CD14-positive monocyte (primary cell): ENCODE data around the gene RILP. TPM values are rescaled to one million over a fixed set of nuclear protein-coding genes. Genes with fewer than 3 reads are reported as not detected.

Experiments used
- DNase-seq, 3 donors: peaks; one replicate each; pipeline ENCODE4 v3.0.0-alpha.2; 2011 to 2022
- H2AFZ ChIP-seq: 2 replicates; pipeline ENCODE4 v1.6.0; 2012; ENCODE audit warnings: mild to moderate bottlenecking, low read depth, low read length, inconsistent platforms; ENCODE audit not compliant: insufficient read depth, poor library complexity, severe bottlenecking
- H3K27ac ChIP-seq, 2 donors: 1 replicate in 1 of 2; 2 replicates in 1 of 2; pipeline ENCODE4 v1.5.1; 2012 to 2013; ENCODE audit warnings: low read length in 2 of 2, control low read depth in 1 of 2, inconsistent platforms in 1 of 2, low read depth in 1 of 2, mild to moderate bottlenecking in 1 of 2
- H3K27me3 ChIP-seq, 2 donors: one replicate each; pipeline versions ENCODE4 v1.6.0 to v1.6.1; 2011 to 2013; ENCODE audit warnings: low read length in 2 of 2; ENCODE audit not compliant: control insufficient read depth in 2 of 2, insufficient read depth in 2 of 2
- H3K36me3 ChIP-seq, 2 donors: replicated peaks in 1 of 2; 1 replicate in 1 of 2; 2 replicates in 1 of 2; pipeline versions ENCODE4 v1.5.1 to v1.6.1; 2012 to 2013; ENCODE audit warnings: low read length in 2 of 2, control low read depth in 1 of 2, inconsistent platforms in 1 of 2, mild to moderate bottlenecking in 1 of 2; ENCODE audit not compliant: insufficient read depth in 2 of 2, control insufficient read depth in 1 of 2
- H3K4me1 ChIP-seq, 2 donors: 1 replicate in 1 of 2; 2 replicates in 1 of 2; pipeline versions ENCODE4 v1.5.1 to v1.6.1; 2012 to 2013; ENCODE audit warnings: low read length in 2 of 2, control low read depth in 1 of 2, inconsistent platforms in 1 of 2, mild to moderate bottlenecking in 1 of 2, moderate library complexity in 1 of 2; ENCODE audit not compliant: insufficient read depth in 2 of 2, control insufficient read depth in 1 of 2
- H3K4me2 ChIP-seq: replicated peaks from 2 replicates; pipeline ENCODE3; 2012; ENCODE audit warnings: low read length, moderate library complexity, mild to moderate bottlenecking; ENCODE audit not compliant: poor library complexity, severe bottlenecking; ENCODE audit errors: extremely low read depth
- H3K4me3 ChIP-seq, 3 experiments: fragments of 200-600 bp in 1 of 3; sonication (generic) in 1 of 3; replicated peaks in 1 of 3; 1 replicate in 2 of 3; 2 replicates in 1 of 3; pipeline ENCODE4 v1.5.1; 2011 to 2013; ENCODE audit warnings: low read length in 3 of 3, mild to moderate bottlenecking in 3 of 3, control low read depth in 2 of 3, low read depth in 2 of 3, inconsistent platforms in 1 of 3, moderate library complexity in 1 of 3
- H3K79me2 ChIP-seq: 2 replicates; pipeline ENCODE4 v1.6.0; 2012; ENCODE audit warnings: mild to moderate bottlenecking, control low read depth, inconsistent platforms, low read length, moderate library complexity; ENCODE audit not compliant: insufficient read depth
- H3K9ac ChIP-seq: 2 replicates; pipeline ENCODE4 v1.6.0; 2017; ENCODE audit warnings: low read length, mild to moderate bottlenecking; ENCODE audit not compliant: insufficient read depth, poor library complexity, severe bottlenecking
- H3K9me3 ChIP-seq, 2 donors: replicated peaks in 1 of 2; 1 replicate in 1 of 2; 2 replicates in 1 of 2; pipeline versions ENCODE4 v1.5.1 to v1.6.1; 2012 to 2013; ENCODE audit warnings: low read length in 2 of 2, control low read depth in 1 of 2; ENCODE audit not compliant: control insufficient read depth in 1 of 2, insufficient read depth in 1 of 2
- H4K20me1 ChIP-seq: 2 replicates; pipeline ENCODE4 v1.6.0; 2012; ENCODE audit warnings: mild to moderate bottlenecking, low read length, control low read depth, moderate library complexity; ENCODE audit not compliant: insufficient read depth
- H3K27ac Mint-ChIP-seq, 7 donors: one replicate each; pipeline ENCODE4 v1.8.0; 2020; ENCODE audit warnings: mild to moderate bottlenecking in 7 of 7, mixed read lengths in 7 of 7, moderate library complexity in 6 of 7, inconsistent platforms in 2 of 7
- H3K27me3 Mint-ChIP-seq, 3 donors: one replicate each; pipeline ENCODE4 v1.8.0; 2021 to 2022; ENCODE audit warnings: low read depth in 3 of 3, mild to moderate bottlenecking in 3 of 3, mixed read lengths in 3 of 3, moderate library complexity in 3 of 3, inconsistent platforms in 1 of 3
- H3K36me3 Mint-ChIP-seq, 2 donors: one replicate each; pipeline ENCODE4 v1.8.0; 2020; ENCODE audit warnings: mixed read lengths in 2 of 2, inconsistent platforms in 1 of 2, mild to moderate bottlenecking in 1 of 2
- H3K4me1 Mint-ChIP-seq: one replicate; pipeline ENCODE4 v1.8.0; 2020; ENCODE audit warnings: mild to moderate bottlenecking, mixed read lengths
- H3K4me3 Mint-ChIP-seq, 2 donors: one replicate each; pipeline ENCODE4 v1.8.0; 2020; ENCODE audit warnings: mild to moderate bottlenecking in 2 of 2, mixed read lengths in 2 of 2, moderate library complexity in 1 of 2
- H3K9me3 Mint-ChIP-seq, 7 donors: one replicate each; pipeline ENCODE4 v1.8.0; 2020 to 2022; ENCODE audit warnings: mixed read lengths in 7 of 7, mild to moderate bottlenecking in 6 of 7, moderate library complexity in 6 of 7, inconsistent platforms in 2 of 7
- WGBS: methylation state at CpG from one replicate; pipeline ENCODE4 v1.1.5; 2013; ENCODE audit warnings: missing lambda C conversion rate; ENCODE audit not compliant: insufficient coverage; 5-methylcytosine and 5-hydroxymethylcytosine counted together
- intact Hi-C, 2 donors: fragments of 100-400 bp; cut with micrococcal nuclease; formaldehyde crosslinking; loops; one replicate each; pipeline versions ENCODE4 v1.15.0 to v1.15.1; 2023
- polyA plus RNA-seq, 3 donors: library from polyadenylated mRNA; depleted of rRNA in 1 of 3; unstranded in 2 of 3; stranded (reverse) in 1 of 3; fragments of 300-500 nt in 2 of 3; fragments of >200 nt in 1 of 3; fragmentation: Illumina TruSeq in 2 of 3; gene quantifications; 1 replicate in 2 of 3; 2 replicates in 1 of 3; pipeline ENCODE4 v1.2.3, GENCODE V29; 2012 to 2021
- TF ChIP-seq, protein P1 (sequence below): fragments of 200-600 bp; IDR thresholded peaks from one replicate; pipeline ENCODE4 v1.8.0; 2022; ENCODE audit warnings: antibody characterized with exemption, mild to moderate bottlenecking

The RILP gene
- polyA plus RNA-seq, 3 donors = 23.8 to 49.5 (median 49.4) TPM

DNA sequence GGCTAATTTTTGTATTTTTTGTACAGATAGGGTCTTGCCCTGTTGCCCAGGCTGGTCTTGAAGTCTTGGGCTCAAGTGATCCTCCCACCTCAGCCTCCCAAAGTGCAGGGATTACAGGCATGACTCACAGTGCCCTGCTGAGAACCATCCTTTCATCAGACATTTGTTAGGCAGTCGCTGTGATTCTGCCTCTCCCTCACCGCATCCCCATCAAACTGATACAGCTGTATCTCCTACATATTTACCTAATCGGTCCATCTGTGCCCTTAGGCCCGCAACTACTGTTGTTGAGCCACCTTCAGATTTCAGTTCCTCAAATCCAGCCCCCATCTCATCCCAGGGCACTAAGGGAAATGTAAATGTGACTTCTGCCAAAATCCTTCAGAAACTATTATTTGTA lies 19.0 kb downstream of the RILP start:
- H3K36me3 ChIP-seq = peaks cover 11 to 22% of the 10 kb centered on the region in 2 donors
- H3K27me3 ChIP-seq = no peaks in the 10 kb centered on the region
- peaks cover 46 to 58% of the 10 kb centered on the region in 2 donors for H3K4me1 ChIP-seq
- peak overlapping the region; percentile 92 for H3K4me2 ChIP-seq
- H3K27ac ChIP-seq = peak overlapping the region in 1 of 2 donors; percentile 95
- peak in 2 of 3 donors; percentile 49 to 59 for DNase-seq
- H2AFZ ChIP-seq = no peak overlapping the region
- TF ChIP-seq, protein P1, sequence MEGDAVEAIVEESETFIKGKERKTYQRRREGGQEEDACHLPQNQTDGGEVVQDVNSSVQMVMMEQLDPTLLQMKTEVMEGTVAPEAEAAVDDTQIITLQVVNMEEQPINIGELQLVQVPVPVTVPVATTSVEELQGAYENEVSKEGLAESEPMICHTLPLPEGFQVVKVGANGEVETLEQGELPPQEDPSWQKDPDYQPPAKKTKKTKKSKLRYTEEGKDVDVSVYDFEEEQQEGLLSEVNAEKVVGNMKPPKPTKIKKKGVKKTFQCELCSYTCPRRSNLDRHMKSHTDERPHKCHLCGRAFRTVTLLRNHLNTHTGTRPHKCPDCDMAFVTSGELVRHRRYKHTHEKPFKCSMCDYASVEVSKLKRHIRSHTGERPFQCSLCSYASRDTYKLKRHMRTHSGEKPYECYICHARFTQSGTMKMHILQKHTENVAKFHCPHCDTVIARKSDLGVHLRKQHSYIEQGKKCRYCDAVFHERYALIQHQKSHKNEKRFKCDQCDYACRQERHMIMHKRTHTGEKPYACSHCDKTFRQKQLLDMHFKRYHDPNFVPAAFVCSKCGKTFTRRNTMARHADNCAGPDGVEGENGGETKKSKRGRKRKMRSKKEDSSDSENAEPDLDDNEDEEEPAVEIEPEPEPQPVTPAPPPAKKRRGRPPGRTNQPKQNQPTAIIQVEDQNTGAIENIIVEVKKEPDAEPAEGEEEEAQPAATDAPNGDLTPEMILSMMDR = no peak
- Mint-ChIP-seq H3K36me3 (peaks cover 27 to 29% of the 10 kb centered on the region in 2 donors), H3K27ac (peak overlapping the region; percentile 85 to 96 (median 93)), H3K27me3 (peaks cover 0 to 13% (median 1%) of the 10 kb centered on the region in 3 donors), H3K4me1 (peaks cover 41% of the 10 kb centered on the region), H3K9me3 (peaks cover 0 to 3% (median 0%) of the 10 kb centered on the region in 7 donors), H3K4me3 (peak overlapping the region; percentile 90 to 95)
- H3K9ac ChIP-seq = no peak overlapping the region
- 80% methylated on average over 1 of the region's 4 CpGs for WGBS
- H4K20me1 ChIP-seq = peaks cover 25% of the 10 kb centered on the region
- no peaks in the 10 kb centered on the region for H3K9me3 ChIP-seq
- H3K79me2 ChIP-seq = peaks cover 28% of the 10 kb centered on the region
- intact Hi-C loops = no loop called here
- peak overlapping the region in 1 of 3 experiments; percentile 99 for H3K4me3 ChIP-seq

DNA sequence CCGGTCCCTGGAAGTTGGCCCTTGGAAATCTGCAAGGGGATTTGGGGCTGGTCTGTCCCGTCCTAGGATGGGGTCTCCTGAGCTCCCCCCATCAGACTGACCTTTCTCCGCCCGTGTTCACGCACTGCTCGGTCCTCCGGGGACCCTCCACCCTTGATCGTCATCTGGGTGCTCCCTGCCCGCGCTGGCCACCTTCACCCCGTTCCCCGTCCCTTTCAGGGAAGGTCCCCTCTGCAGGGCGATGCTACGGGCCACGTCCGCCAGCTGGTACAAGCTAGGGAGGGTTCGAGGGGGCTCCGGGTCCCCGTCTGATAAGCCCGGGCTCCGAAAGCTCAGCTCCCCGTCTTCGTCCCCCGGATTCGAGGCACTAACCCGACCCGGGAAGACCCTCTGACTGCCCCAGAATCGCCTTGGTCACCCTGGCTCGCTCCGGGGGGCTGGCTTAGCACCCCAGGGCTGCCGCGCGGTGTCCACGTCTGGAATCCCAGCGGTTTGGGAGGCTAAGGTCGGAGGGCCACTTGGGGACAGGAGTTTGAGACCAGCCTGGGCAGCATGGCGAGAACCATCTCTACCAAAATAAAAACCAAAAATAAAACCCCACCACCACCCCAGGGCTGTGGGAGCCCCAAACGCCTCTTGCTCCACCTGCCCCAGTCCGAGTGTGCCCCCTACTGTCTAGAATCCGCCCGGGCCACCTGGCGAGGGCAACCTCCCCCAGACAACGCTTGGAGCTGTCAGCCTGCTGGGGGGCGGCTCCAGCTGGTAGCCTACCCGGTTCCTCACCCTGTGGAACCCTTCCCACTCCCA lies 20.0 kb downstream of the RILP start:
- peak overlapping the region; percentile 56 to 99 (median 95) for H3K4me3 ChIP-seq
- H3K4me2 ChIP-seq = peak overlapping the region; percentile 92
- DNase-seq = peak; percentile 52 to 64 (median 53)
- Mint-ChIP-seq H3K4me1 (peaks cover 51% of the 10 kb centered on the region), H3K27ac (peak overlapping the region; percentile 89 to 96 (median 93)), H3K27me3 (peaks cover 0 to 13% (median 1%) of the 10 kb centered on the region in 3 donors), H3K36me3 (peaks cover 29 to 30% of the 10 kb centered on the region in 2 donors), H3K9me3 (peaks cover 0 to 3% (median 0%) of the 10 kb centered on the region in 7 donors), H3K4me3 (peak overlapping the region; percentile 90 to 95)
- H3K4me1 ChIP-seq = peaks cover 55 to 67% of the 10 kb centered on the region in 2 donors
- H4K20me1 ChIP-seq = peaks cover 34% of the 10 kb centered on the region
- intact Hi-C loops = loop anchor here (2.0 to 5.0 kb wide), 2 partner anchors 19 to 37 kb away; partner anchors contain the start of gene RILP (in 1 of the 2)
- H3K79me2 ChIP-seq = peaks cover 38% of the 10 kb centered on the region
- 2% methylated on average over 44 of the region's 45 CpGs for WGBS
- peaks cover 8 to 22% of the 10 kb centered on the region in 2 donors for H3K36me3 ChIP-seq
- H2AFZ ChIP-seq = no peak overlapping the region
- peak overlapping the region; percentile 95 for H3K27ac ChIP-seq
- TF ChIP-seq, protein P1 = peak; percentile 71
- H3K9ac ChIP-seq = peak overlapping the region; percentile 97
- H3K9me3 ChIP-seq = no peaks in the 10 kb centered on the region
- H3K27me3 ChIP-seq = no peaks in the 10 kb centered on the region
